Kidney (tissue), 14 donors: ENCODE results near the gene RAC2. TPM values are rescaled to one million over a fixed set of nuclear protein-coding genes. Genes with fewer than 3 reads are reported as not detected.

ENCODE experiments used
- DNase-seq, 5 donors: peaks; one replicate each; pipeline ENCODE4 v3.0.0-alpha.2; 2013 to 2020
- FAIRE-seq: peaks from 2 replicates; lab custom pipeline; 2012; peaks lifted over from hg19 to GRCh38; lab: Jason Lieb, UNC
- H3K27ac ChIP-seq, 2 donors: one replicate each; pipeline ENCODE4 v1.7.0; 2013; ENCODE audit warnings: low read depth in 2 of 2, low read length in 2 of 2, inconsistent platforms in 1 of 2
- H3K27me3 ChIP-seq: one replicate; pipeline ENCODE4 v1.7.1; 2013; ENCODE audit warnings: low read length, inconsistent platforms; ENCODE audit not compliant: control insufficient read depth, insufficient read depth
- H3K36me3 ChIP-seq, 3 donors: one replicate each; pipeline versions ENCODE4 v1.7.0 to v1.7.1; 2013; ENCODE audit warnings: low read length in 3 of 3, control low read depth in 1 of 3, inconsistent platforms in 1 of 3; ENCODE audit not compliant: insufficient read depth in 3 of 3, control insufficient read depth in 2 of 3
- H3K4me1 ChIP-seq, 3 donors: one replicate each; pipeline versions ENCODE4 v1.7.0 to v1.7.1; 2013; ENCODE audit warnings: low read length in 3 of 3, inconsistent platforms in 1 of 3, low read depth in 1 of 3; ENCODE audit not compliant: control insufficient read depth in 2 of 3, insufficient read depth in 2 of 3
- H3K4me3 ChIP-seq, 3 donors: one replicate each; pipeline versions ENCODE4 v1.7.0 to v1.8.1; 2013; ENCODE audit warnings: low read length in 3 of 3, control low read depth in 1 of 3, inconsistent platforms in 1 of 3
- H3K9ac ChIP-seq, 3 donors: one replicate each; pipeline versions ENCODE4 v1.7.0 to v1.7.1; 2013; ENCODE audit warnings: low read length in 3 of 3, control low read depth in 1 of 3, inconsistent platforms in 1 of 3
- H3K9me3 ChIP-seq, 3 donors: one replicate each; pipeline versions ENCODE4 v1.7.0 to v1.7.1; 2013; ENCODE audit warnings: low read length in 3 of 3, control low read depth in 1 of 3, inconsistent platforms in 1 of 3; ENCODE audit not compliant: control insufficient read depth in 2 of 3, insufficient read depth in 1 of 3
- CTCF ChIP-seq: IDR thresholded peaks from 3 replicates; pipeline ENCODE4 v1.5.1; 2012; ENCODE audit warnings: mild to moderate bottlenecking, moderate library complexity, borderline replicate concordance; ENCODE audit not compliant: insufficient read depth; ENCODE audit errors: extremely low read depth
- intact Hi-C: fragments of 100-400 bp; cut with DNase I; formaldehyde crosslinking; loops from one replicate; pipeline ENCODE4 v1.11.1; 2022
- polyA plus RNA-seq: library from polyadenylated mRNA; stranded (reverse); fragments of 350-450 nt; fragmentation: Illumina TruSeq; extraction: RNeasy Lipid Tissue Mini Kit (QIAGEN cat#74804); gene quantifications from one replicate; pipeline ENCODE4 v1.2.3, GENCODE V29; 2014; ENCODE audit warnings: low read depth, low replicate concordance; ENCODE audit not compliant: insufficient read depth
- total RNA-seq: library from RNA; stranded (reverse); fragmentation: NEBNext Ultra II Directional; extraction: Animal tissue kit (Norgen Biotek cat#: 25700); gene quantifications from one replicate; pipeline ENCODE4 v1.2.1, GENCODE V29; 2021
- donor health status: control.
- donor health status: control.
- donor health status: control.
- donor health status: control.
- donor health status: control.
- donor health status: DM: yes; HTN: yes; CAD: no.
- donor health status: Normal renal cell carcinoma (clear cell type).

Gene RAC2
- total and polyA plus RNA-seq, 2 donors from 2014 or later, result 4.5 to 38.6 TPM

- no peak overlapping the region for H3K9ac ChIP-seq
- no peaks in the 10 kb centered on the region for H3K27me3 ChIP-seq
- H3K4me3 ChIP-seq, result no peak overlapping the region
- intact Hi-C loops, result no loop called here
- no peak for TF ChIP-seq CTCF
- peak in 2 of 5 donors; percentile 24 to 47 for DNase-seq
- H3K9me3 ChIP-seq, result no peaks in the 10 kb centered on the region
- H3K27ac ChIP-seq, result no peak overlapping the region
- H3K36me3 ChIP-seq, result no peaks in the 10 kb centered on the region
- no peak for FAIRE-seq
- H3K4me1 ChIP-seq, result peaks cover 0 to 3% (median 0%) of the 10 kb centered on the region in 3 donors
Measured at GRCh38 chr22:37232140-37232998, 11.7 kb downstream of the RAC2 start.

DNA sequence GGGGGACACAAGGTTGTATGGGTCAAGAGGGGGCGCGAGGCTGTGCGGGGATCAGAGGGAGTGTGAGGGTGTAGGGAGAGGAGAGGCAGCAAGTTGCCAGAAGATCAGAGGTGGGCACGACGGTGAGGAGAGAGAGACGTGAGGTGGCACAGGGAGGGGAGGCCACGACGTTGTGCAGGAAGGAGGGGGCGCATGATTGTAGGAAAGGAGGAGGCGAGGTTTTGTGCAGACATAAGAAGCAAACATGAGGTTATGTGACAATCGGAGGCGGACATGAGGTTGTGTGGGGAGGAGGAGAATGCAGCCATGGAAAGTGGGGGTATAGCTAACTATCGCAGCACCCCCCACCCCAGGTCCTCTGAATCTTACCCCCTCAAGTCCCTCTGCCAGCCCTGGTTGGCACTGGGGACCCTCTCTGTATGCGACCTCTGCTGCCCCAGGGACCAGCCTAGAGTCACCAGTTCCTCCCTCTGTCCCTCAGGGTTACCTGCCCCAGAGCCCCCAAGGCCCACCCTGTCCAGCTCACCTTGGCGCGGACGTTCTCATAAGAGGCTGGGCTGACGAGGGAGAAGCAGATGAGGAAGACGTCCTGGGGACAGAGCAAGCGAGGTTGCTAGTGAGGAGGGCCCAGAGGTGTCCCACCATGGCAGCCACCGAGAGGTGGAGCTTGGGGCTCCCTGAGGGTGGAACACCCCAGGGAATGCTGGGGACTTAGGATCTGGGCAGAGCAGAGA lies 12.5 kb downstream of the RAC2 start:
- Histone ChIP-seq H3K4me1 (peaks cover 0 to 3% (median 0%) of the 10 kb centered on the region in 3 donors), H3K27ac (no peak overlapping the region), H3K36me3 (no peaks in the 10 kb centered on the region), H3K9ac (no peak overlapping the region), H3K9me3 (no peaks in the 10 kb centered on the region), H3K4me3 (no peak overlapping the region), H3K27me3 (no peaks in the 10 kb centered on the region)
- DNase-seq (peak in 1 of 5 donors; percentile 38), FAIRE-seq (no peak)
- intact Hi-C loops, result no loop called here
- no peak for TF ChIP-seq CTCF

GRCh38 chr22:37230673-37231405 lies 13.2 kb downstream of the RAC2 start:
- peak in 1 of 5 donors; percentile 23 for DNase-seq
- intact Hi-C loops, result no loop called here
- Histone ChIP-seq H3K4me3 (no peak overlapping the region), H3K27me3 (no peaks in the 10 kb centered on the region), H3K9me3 (no peaks in the 10 kb centered on the region), H3K4me1 (peaks cover 0 to 3% (median 0%) of the 10 kb centered on the region in 3 donors), H3K27ac (no peak overlapping the region), H3K9ac (no peak overlapping the region), H3K36me3 (no peaks in the 10 kb centered on the region)
- no peak for TF ChIP-seq CTCF
- FAIRE-seq, result no peak
